Measurements from ENCODE around the gene RNF151. TPM values are rescaled to one million over a fixed set of nuclear protein-coding genes. Genes with fewer than 3 reads are reported as not detected.

Gene RNF151
- total and polyA plus RNA-seq, 2 of the 13 experiments (the other 11 are each of a cell fraction or from before 2014, with no cell fraction given) = not detected

DNA sequence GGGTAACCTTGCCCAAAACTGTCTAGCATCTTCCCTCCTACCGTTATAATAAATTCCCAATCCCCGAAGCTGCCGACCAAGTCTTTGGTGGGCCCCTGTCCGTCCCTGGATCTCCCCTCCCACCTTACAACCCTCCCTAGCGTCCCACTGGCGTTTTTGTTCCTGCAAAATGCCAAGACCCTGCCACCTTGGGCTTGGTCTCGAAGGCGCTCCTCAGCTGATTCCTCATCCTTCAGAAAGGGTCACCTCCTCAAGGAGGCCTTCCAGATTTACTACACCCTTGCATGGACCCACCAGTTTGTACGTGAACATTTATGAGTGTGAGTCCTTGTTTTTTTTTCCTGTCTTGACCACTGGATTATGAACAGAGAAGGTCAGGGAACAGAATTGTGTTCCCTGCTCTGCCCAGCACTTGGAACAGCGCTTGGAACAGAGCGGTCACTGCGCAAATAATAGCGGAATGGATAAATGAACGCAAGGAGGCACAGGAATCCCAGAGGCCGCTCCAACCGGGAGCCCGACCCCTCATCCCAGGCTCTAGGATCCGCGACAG, 16.4 kb downstream of the RNF151 start (continued):
- TF ChIP-seq MEIS1 (CRISPR knock-in tag; IDR thresholded peaks at IDR 0.05; ENCODE audit: borderline replicate concordance) (no peak; the same call in 1 of the 2 replicates), SCMH1 (CRISPR knock-in tag; IDR thresholded peaks at IDR 0.05; ENCODE audit: borderline replicate concordance) (no peak), PAF1 (CRISPR knock-in tag; IDR thresholded peaks at IDR 0.05) (no peak), STAG1 (CRISPR knock-in tag; IDR thresholded peaks at IDR 0.05) (no peak), MAFF (IDR thresholded peaks at IDR 0.05; ENCODE audit: low read depth, low read length) (no peak), NFYB (CRISPR knock-in tag; IDR thresholded peaks at IDR 0.05) (no peak), XRCC5 (optimal IDR thresholded peaks at IDR 0.05; ENCODE audit: low read length) (no peak), DR1 (CRISPR knock-in tag; IDR thresholded peaks at IDR 0.05) (no peak), TRIM24 (CRISPR knock-in tag; IDR thresholded peaks at IDR 0.05) (no peak), ZNF558 (CRISPR knock-in tag; IDR thresholded peaks at IDR 0.05; ENCODE audit: borderline replicate concordance) (no peak), ZNF768 (CRISPR knock-in tag; IDR thresholded peaks at IDR 0.05) (peak; percentile 81; the same call in 1 of the 2 replicates), REXO4 (CRISPR knock-in tag; IDR thresholded peaks at IDR 0.05; ENCODE audit: borderline replicate concordance) (no peak), TARDBP (CRISPR knock-in tag; IDR thresholded peaks at IDR 0.05) (0 out of 2 replicates have a peak, but pooled peaks have one; percentile 18), ZNF33B (CRISPR knock-in tag; IDR thresholded peaks at IDR 0.05) (no peak), PLRG1 (conservative IDR thresholded peaks at IDR 0.05) (no peak), WIZ (CRISPR knock-in tag; IDR thresholded peaks at IDR 0.05) (no peak)
- TF ChIP-seq, protein P1, sequence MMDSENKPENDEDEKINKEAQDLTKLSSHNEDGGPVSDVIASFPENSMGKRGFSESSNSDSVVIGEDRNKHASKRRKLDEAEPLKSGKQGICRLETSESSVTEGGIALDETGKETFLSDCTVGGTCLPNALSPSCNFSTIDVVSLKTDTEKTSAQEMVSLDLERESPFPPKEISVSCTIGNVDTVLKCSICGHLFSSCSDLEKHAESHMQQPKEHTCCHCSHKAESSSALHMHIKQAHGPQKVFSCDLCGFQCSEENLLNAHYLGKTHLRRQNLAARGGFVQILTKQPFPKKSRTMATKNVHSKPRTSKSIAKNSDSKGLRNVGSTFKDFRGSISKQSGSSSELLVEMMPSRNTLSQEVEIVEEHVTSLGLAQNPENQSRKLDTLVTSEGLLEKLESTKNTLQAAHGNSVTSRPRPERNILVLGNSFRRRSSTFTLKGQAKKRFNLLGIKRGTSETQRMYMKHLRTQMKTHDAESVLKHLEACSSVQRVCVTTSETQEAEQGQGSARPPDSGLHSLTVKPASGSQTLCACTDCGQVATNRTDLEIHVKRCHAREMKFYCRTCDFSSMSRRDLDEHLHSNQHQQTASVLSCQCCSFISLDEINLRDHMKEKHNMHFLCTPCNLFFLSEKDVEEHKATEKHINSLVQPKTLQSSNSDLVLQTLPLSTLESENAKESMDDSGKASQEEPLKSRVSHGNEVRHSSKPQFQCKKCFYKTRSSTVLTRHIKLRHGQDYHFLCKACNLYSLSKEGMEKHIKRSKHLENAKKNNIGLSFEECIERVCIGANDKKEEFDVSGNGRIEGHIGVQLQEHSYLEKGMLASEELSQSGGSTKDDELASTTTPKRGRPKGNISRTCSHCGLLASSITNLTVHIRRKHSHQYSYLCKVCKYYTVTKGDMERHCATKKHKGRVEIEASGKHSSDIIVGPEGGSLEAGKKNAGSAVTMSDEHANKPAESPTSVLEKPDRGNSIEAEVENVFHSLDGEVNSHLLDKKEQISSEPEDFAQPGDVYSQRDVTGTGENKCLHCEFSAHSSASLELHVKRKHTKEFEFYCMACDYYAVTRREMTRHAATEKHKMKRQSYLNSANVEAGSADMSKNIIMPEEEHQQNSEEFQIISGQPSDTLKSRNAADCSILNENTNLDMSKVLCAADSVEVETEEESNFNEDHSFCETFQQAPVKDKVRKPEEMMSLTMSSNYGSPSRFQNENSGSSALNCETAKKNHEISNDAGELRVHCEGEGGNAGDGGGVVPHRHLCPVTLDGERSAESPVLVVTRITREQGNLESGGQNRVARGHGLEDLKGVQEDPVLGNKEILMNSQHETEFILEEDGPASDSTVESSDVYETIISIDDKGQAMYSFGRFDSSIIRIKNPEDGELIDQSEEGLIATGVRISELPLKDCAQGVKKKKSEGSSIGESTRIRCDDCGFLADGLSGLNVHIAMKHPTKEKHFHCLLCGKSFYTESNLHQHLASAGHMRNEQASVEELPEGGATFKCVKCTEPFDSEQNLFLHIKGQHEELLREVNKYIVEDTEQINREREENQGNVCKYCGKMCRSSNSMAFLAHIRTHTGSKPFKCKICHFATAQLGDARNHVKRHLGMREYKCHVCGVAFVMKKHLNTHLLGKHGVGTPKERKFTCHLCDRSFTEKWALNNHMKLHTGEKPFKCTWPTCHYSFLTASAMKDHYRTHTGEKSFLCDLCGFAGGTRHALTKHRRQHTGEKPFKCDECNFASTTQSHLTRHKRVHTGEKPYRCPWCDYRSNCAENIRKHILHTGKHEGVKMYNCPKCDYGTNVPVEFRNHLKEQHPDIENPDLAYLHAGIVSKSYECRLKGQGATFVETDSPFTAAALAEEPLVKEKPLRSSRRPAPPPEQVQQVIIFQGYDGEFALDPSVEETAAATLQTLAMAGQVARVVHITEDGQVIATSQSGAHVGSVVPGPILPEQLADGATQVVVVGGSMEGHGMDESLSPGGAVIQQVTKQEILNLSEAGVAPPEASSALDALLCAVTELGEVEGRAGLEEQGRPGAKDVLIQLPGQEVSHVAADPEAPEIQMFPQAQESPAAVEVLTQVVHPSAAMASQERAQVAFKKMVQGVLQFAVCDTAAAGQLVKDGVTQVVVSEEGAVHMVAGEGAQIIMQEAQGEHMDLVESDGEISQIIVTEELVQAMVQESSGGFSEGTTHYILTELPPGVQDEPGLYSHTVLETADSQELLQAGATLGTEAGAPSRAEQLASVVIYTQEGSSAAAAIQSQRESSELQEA (CRISPR knock-in tag; IDR thresholded peaks at IDR 0.05; ENCODE audit: not compliant biosample characterization) = no peak
- TF ChIP-seq, protein P2, sequence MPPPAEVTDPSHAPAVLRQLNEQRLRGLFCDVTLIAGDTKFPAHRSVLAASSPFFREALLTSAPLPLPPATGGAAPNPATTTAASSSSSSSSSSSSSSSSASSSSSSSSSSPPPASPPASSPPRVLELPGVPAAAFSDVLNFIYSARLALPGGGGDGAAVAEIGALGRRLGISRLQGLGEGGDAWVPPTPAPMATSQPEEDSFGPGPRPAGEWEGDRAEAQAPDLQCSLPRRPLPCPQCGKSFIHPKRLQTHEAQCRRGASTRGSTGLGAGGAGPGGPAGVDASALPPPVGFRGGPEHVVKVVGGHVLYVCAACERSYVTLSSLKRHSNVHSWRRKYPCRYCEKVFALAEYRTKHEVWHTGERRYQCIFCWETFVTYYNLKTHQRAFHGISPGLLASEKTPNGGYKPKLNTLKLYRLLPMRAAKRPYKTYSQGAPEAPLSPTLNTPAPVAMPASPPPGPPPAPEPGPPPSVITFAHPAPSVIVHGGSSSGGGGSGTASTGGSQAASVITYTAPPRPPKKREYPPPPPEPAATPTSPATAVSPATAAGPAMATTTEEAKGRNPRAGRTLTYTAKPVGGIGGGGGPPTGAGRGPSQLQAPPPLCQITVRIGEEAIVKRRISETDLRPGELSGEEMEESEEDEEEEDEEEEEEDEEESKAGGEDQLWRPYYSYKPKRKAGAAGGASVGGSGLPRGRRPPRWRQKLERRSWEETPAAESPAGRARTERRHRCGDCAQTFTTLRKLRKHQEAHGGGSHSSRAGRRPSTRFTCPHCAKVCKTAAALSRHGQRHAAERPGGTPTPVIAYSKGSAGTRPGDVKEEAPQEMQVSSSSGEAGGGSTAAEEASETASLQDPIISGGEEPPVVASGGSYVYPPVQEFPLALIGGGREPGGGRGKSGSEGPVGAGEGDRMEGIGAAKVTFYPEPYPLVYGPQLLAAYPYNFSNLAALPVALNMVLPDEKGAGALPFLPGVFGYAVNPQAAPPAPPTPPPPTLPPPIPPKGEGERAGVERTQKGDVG (CRISPR knock-in tag; IDR thresholded peaks at IDR 0.05; ENCODE audit: borderline replicate concordance) = no peak
- TF ChIP-seq, protein P3, sequence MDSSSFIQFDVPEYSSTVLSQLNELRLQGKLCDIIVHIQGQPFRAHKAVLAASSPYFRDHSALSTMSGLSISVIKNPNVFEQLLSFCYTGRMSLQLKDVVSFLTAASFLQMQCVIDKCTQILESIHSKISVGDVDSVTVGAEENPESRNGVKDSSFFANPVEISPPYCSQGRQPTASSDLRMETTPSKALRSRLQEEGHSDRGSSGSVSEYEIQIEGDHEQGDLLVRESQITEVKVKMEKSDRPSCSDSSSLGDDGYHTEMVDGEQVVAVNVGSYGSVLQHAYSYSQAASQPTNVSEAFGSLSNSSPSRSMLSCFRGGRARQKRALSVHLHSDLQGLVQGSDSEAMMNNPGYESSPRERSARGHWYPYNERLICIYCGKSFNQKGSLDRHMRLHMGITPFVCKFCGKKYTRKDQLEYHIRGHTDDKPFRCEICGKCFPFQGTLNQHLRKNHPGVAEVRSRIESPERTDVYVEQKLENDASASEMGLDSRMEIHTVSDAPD (CRISPR knock-in tag; IDR thresholded peaks at IDR 0.05) = no peak

Data from HepG2 (cell line).